ENCODE results near the gene DNAJC27. TPM values are rescaled to one million over a fixed set of nuclear protein-coding genes. Genes with fewer than 3 reads are reported as not detected.

The DNAJC27 gene
- total RNA-seq, 1 experiment from 2014 or later: 5.1 TPM

GRCh38 chr2:24970483-24971285 lies 1.1 kb downstream of the DNAJC27 start:
- Histone ChIP-seq H3K9me2 (ENCODE audit: insufficient read depth) (no peaks in the 10 kb centered on the region), H3K79me2 (ENCODE audit: low read depth) (peaks cover 29% of the 10 kb centered on the region), H3F3A (ENCODE audit: insufficient read depth, low read depth) (0 out of 2 replicates have a peak, but pooled peaks cover 4% of the 10 kb centered on the region), H3K4me1 (replicated peaks; ENCODE audit: insufficient read depth) (peaks cover 18% of the 10 kb centered on the region), H3K27ac (peak overlapping the region; percentile 86), H3K9me3 (ENCODE audit: insufficient read depth, low read depth) (no peaks in the 10 kb centered on the region), H2AFZ (peak overlapping the region; percentile 100), H3K4me2 (peak overlapping the region; percentile 92), H3K36me3 (ENCODE audit: low read depth) (peaks cover 9% of the 10 kb centered on the region; the same call in 1 of the 2 replicates), H4K20me1 (ENCODE audit: insufficient read depth) (no peaks in the 10 kb centered on the region), H3K4me3 (peak overlapping the region; percentile 95), H3K27me3 (ENCODE audit: insufficient read depth, low read depth) (no peaks in the 10 kb centered on the region)
- TF ChIP-seq, protein P1, sequence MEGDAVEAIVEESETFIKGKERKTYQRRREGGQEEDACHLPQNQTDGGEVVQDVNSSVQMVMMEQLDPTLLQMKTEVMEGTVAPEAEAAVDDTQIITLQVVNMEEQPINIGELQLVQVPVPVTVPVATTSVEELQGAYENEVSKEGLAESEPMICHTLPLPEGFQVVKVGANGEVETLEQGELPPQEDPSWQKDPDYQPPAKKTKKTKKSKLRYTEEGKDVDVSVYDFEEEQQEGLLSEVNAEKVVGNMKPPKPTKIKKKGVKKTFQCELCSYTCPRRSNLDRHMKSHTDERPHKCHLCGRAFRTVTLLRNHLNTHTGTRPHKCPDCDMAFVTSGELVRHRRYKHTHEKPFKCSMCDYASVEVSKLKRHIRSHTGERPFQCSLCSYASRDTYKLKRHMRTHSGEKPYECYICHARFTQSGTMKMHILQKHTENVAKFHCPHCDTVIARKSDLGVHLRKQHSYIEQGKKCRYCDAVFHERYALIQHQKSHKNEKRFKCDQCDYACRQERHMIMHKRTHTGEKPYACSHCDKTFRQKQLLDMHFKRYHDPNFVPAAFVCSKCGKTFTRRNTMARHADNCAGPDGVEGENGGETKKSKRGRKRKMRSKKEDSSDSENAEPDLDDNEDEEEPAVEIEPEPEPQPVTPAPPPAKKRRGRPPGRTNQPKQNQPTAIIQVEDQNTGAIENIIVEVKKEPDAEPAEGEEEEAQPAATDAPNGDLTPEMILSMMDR (conservative IDR thresholded peaks at IDR 0.05): no peak
- TF ChIP-seq EZH2 (IDR thresholded peaks at IDR 0.05; ENCODE audit: low read depth): no peak
- no TSS peak for BruUV-seq (replicated peaks)
- POLR2A ChIA-PET (ENCODE audit: unreplicated experiment): no interaction called here
- DNase-seq: no peak
- CTCF ChIA-PET: interaction anchor here (1.2 kb wide), 1 partner anchor 159 kb away, joined by 5 read pairs; no protein-coding TSS in a partner anchor
- intact Hi-C loops (cut with micrococcal nuclease; ENCODE audit: unreplicated experiment): loop anchor here (5.0 kb wide), 3 partner anchors 178 to 558 kb away; partner anchors contain the start of genes CENPO and PTRHD1

DNA sequence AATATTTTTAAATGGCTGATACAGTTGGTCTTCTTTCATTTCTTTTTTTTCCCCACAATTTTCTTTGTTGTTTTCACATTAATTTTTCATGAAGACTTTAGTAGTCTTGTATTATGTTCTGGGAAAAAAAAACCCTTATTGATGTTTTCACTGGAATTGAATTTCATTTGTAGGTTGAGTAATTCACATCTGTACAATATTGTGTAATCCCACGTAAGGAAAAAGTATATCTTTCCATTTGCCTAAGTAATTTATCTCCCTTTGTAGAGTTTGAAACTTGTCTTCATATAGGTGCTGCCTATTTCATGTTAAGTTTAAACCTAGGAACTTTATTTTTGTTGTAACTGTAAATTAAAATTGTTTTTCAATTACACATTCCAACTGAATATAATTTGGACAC lies 2.0 kb downstream of the DNAJC27 start:
- CTCF ChIA-PET: interaction anchor here (0.7 kb wide), 1 partner anchor 170 kb away, joined by 3 read pairs; no protein-coding TSS in a partner anchor
- Histone ChIP-seq H3K27ac (no peak overlapping the region), H3F3A (ENCODE audit: insufficient read depth, low read depth) (0 out of 2 replicates have a peak, but pooled peaks cover 4% of the 10 kb centered on the region), H3K4me1 (replicated peaks; ENCODE audit: insufficient read depth) (peaks cover 18% of the 10 kb centered on the region), H3K9me2 (ENCODE audit: insufficient read depth) (no peaks in the 10 kb centered on the region), H2AFZ (no peak overlapping the region), H4K20me1 (ENCODE audit: insufficient read depth) (no peaks in the 10 kb centered on the region), H3K4me3 (no peak overlapping the region), H3K4me2 (no peak overlapping the region), H3K9me3 (ENCODE audit: insufficient read depth, low read depth) (no peaks in the 10 kb centered on the region), H3K27me3 (ENCODE audit: insufficient read depth, low read depth) (no peaks in the 10 kb centered on the region), H3K36me3 (ENCODE audit: low read depth) (peaks cover 12% of the 10 kb centered on the region; the same call in 1 of the 2 replicates), H3K79me2 (ENCODE audit: low read depth) (peaks cover 29% of the 10 kb centered on the region)
- no peak for DNase-seq
- POLR2A ChIA-PET (ENCODE audit: unreplicated experiment): no interaction called here
- TF ChIP-seq EZH2 (IDR thresholded peaks at IDR 0.05; ENCODE audit: low read depth): no peak
- TF ChIP-seq, protein P1 (conservative IDR thresholded peaks at IDR 0.05): no peak
- BruUV-seq (replicated peaks): no TSS peak
- intact Hi-C loops (cut with micrococcal nuclease; ENCODE audit: unreplicated experiment): loop anchor here (5.0 kb wide), 3 partner anchors 177 to 557 kb away; partner anchors contain the start of genes CENPO and PTRHD1

GRCh38 chr2:24961903-24962302 lies 9.9 kb downstream of the DNAJC27 start:
- no peak for DNase-seq
- peaks cover 20% of the 10 kb centered on the region; the same call in 1 of the 2 replicates for H3K36me3 ChIP-seq (ENCODE audit: low read depth)
- H3F3A ChIP-seq (ENCODE audit: insufficient read depth, low read depth): no peaks in the 10 kb centered on the region
- H3K79me2 ChIP-seq (ENCODE audit: low read depth): no peaks in the 10 kb centered on the region
- no TSS peak for BruUV-seq (replicated peaks)
- intact Hi-C loops (cut with micrococcal nuclease; ENCODE audit: unreplicated experiment): no loop called here
- no peaks in the 10 kb centered on the region for H4K20me1 ChIP-seq (ENCODE audit: insufficient read depth)
- TF ChIP-seq, protein P1 (conservative IDR thresholded peaks at IDR 0.05): no peak
- TF ChIP-seq EZH2 (IDR thresholded peaks at IDR 0.05; ENCODE audit: low read depth): no peak
- no peak overlapping the region for H3K27ac ChIP-seq
- no peak overlapping the region for H2AFZ ChIP-seq
- H3K4me2 ChIP-seq: no peak overlapping the region
- no peaks in the 10 kb centered on the region for H3K9me3 ChIP-seq (ENCODE audit: insufficient read depth, low read depth)
- H3K4me1 ChIP-seq (replicated peaks; ENCODE audit: insufficient read depth): no peaks in the 10 kb centered on the region
- POLR2A ChIA-PET (ENCODE audit: unreplicated experiment): no interaction called here
- no peaks in the 10 kb centered on the region for H3K27me3 ChIP-seq (ENCODE audit: insufficient read depth, low read depth)
- H3K4me3 ChIP-seq: no peak overlapping the region
- no peaks in the 10 kb centered on the region for H3K9me2 ChIP-seq (ENCODE audit: insufficient read depth)
- CTCF ChIA-PET: no interaction called here
